Left forelimb (tissue), 1 donor: ENCODE data around the gene NFIB.

Experiments used
- DNase-seq: peaks from one replicate; pipeline ENCODE4 v3.0.0-alpha.2; 2018; ENCODE audit warnings: low spot score

The NFIB gene

DNA sequence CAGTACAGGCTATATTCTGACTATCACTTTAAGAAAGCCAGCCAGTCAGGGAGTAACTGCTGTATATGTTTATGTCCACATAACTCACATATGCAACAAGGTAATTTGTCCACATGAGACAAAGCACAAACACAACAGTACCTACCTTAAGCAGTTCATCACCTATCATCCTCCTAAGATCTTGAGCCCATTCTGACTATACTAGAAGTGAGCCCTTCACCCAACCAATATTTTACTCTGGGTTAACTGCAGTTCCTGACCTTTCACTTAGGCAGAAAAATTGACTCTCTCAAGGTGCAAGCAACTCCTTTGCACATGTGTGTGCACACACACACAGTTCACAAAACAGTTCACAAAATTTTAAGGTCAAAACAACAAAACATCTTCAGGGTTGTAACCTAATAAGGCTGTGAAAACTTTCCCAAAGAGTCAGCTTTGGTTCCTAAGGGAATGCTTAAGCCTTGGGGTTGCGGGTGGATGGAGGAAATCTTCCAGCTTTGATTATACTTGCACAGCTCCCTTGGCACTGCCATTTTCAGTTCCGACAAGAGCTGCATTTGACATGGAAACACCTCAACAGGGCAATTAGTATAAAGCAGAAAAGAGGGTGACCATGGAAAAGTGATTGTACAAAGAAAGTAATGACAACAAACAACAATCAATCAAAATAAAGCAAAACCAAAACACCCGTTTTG, 215.3 kb downstream of the NFIB start:
- no peak for DNase-seq

GRCh38 chr9:14097666-14098415, 216.1 kb downstream of the NFIB start:
- no peak for DNase-seq

DNA sequence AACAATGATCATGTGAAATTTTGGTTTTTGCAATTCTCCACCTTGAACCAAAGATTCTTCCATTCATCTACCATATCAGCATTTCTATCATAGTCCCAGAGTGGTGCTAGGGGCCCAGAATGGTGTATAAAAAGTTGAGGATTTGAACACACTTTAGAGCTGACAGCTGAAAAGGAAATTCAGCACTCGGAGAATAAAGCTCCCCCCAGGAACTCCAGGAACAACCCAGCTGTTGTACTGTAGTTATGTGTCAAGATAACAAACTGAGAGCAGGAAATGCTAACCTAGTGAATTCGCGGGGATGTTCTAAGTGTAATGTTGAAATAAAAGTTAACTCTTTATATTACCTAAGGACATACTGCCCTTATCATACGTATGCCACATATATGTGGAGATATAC, 216.7 kb downstream of the NFIB start:
- no peak for DNase-seq

- no peak for DNase-seq
Observed at GRCh38 chr9:14096258-14096922, 217.6 kb downstream of the NFIB start.

- DNase-seq, result no peak
Observed at GRCh38 chr9:14095277-14095676, 218.7 kb downstream of the NFIB start.

- no peak for DNase-seq
Observed at GRCh38 chr9:14094491-14094890, 219.4 kb downstream of the NFIB start.

GRCh38 chr9:14092344-14092743, 221.6 kb downstream of the NFIB start:
- no peak for DNase-seq

- no peak for DNase-seq
Observed at GRCh38 chr9:14089051-14089803, 224.7 kb downstream of the NFIB start.

- no peak for DNase-seq
Observed at GRCh38 chr9:14087576-14087975, 226.4 kb downstream of the NFIB start.

- no peak for DNase-seq
Observed at GRCh38 chr9:14086495-14086894, 227.4 kb downstream of the NFIB start.

GRCh38 chr9:14085810-14086209, 228.1 kb downstream of the NFIB start:
- no peak for DNase-seq

DNA sequence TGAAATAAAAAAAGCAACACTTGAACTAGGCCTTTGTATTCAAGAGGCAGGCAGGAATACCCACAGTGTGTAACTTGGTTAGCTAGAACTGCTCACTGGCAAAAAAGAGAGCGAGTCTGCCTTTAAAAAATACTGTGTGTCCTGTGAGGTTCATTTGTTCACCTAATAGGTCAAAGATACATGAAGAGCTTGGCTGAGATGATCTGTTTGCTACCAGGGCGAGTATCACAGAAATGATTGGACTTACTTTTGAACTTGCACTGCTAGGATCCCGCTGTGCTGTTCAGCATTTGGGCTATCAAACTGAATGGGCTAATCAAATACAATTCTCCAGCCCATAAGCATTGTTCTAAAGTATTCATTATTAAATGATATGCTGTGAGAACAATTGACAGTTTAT, 229.1 kb downstream of the NFIB start:
- no peak for DNase-seq

DNA sequence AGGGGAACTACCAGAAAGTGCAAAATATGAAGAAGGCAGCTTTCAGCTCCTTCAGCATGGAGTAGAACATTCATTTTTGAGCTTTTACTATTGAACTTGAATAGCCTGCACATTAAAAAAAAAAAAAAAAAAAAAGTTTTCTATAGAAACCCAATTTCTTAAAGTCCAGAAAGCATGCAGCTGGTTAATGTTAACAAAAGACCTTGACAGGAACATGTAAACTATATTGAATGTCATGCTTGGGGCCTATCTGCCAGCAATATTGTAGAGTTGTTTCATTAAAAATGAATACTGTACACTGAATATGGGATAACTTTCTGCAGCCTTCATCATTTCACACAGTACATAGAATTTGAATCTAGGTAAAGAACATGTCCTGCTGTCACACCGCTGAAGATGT, 230.6 kb downstream of the NFIB start:
- no peak for DNase-seq

DNA sequence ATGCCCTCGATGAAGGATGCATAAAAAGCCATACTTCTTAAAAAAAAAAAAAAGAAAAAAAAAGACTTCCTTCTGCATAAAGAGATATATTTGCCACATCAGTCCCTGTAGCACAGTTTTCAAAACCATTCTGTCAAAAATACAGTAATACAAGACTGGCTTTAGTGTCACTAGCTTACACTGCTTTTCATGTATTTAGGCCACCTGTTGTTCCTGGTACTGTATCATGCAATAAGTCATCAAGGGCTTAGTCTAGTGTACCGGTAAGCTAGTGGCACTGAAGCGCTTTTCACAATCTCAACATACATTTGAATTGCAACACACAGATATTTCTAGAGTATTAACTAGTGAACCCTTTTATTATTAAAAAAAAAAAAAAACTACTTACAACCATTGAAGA, 231.2 kb downstream of the NFIB start:
- no peak for DNase-seq

GRCh38 chr9:14081745-14082144, 232.2 kb downstream of the NFIB start:
- DNase-seq, result no peak

DNA sequence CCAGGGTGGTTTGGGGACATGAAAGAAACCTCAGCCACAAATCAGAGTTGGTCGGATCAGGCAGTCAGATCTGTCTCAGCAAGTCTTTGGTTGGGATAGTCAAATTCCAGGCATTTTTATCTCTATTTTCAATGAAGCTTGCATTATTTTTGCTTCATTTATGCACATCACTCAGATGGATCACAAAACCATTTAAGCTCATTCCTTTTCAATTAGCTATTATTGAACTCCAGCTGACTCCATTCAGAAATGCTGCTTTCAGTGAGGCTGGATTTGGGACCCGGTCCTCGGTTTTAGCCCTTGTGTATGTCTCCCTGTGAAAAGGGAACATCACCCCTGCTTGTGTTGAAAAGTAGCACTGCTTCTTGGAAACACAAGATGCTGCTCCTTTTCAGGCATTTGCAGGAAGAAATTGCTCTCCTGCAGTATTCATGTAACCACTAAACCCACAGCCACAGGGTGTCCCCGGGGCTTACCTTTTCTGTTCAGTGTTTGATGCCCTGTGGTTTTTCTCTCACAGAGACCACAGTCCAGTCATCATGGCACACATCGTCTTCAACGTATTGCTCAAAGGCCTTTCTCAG, 232.9 kb downstream of the NFIB start:
- no peak for DNase-seq

GRCh38 chr9:14079440-14079839, 234.5 kb downstream of the NFIB start:
- no peak for DNase-seq

DNA sequence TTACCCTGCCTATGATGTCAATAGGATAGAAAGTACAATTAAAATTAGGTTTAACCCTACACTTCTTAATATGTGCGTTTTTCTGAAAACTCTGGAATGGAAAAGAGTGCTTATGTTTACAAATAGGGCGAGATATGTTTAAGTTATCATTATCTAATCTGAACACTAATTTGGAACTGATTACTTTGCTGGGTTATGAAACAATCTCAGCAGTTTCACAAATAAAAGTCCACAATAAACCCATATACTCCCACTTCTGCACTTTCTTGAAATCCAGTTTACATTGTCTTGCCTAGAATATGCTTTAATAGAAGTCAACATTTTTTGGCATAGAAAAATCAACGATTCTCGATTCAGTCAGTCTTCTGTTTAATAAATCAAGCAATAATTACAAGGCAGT, 236.3 kb downstream of the NFIB start:
- DNase-seq, result no peak

- no peak for DNase-seq
Observed at GRCh38 chr9:14075218-14075617, 238.7 kb downstream of the NFIB start.

DNA sequence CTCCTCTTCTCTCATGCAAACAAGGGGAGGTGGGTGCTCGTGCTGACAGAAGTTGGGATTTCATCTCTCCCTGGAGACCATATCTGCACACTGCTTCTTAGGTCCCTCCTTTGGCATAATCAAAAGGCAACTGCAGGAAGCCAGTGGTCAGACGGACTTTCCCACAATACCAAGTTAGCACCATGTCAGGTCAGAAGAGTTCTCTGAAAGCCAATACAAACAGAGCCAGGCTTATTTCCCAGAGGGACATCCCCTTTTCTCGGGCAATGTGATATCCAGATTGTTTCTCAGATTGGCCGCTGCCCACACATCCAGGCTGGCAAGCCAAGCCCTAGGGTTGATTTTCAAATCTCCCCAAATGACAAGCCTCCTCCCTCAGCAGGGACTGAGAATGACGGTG, 241.1 kb downstream of the NFIB start:
- DNase-seq, result no peak

DNA sequence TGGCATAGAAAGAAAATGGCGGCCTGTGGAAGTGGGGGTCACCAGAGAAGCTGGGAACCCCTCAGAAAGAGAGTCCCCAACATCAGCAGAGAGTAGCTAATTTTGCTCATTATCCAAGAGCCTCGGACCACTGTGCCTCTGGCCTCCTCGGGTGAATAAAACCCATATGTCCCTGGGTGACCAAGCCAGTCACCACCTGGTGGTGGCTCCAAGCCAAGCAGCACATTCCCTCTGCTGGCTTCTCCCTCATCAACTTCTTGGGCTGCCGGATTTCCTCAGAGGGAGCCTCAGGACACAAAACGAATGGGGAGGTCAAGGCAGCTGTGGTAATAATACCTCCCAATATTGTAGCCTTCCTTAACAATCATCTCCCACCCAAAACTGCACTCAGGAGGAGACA, 242.5 kb downstream of the NFIB start:
- no peak for DNase-seq

GRCh38 chr9:14068690-14069089, 245.3 kb downstream of the NFIB start:
- no peak for DNase-seq
